Stimulated activated naive CD8-positive, alpha-beta T cell treated with anti-CD3 and anti-CD28 coated beads, Interleukin-15, Interleukin-2, amounts not matched to agents 100 U/mL and 50 U/mL, for 24 hours (primary cell): ENCODE measurements around the gene EGFLAM.
A peak's percentile ranks its signal among the peaks of the same experiment; 100 is the strongest.

Experiments used
- ATAC-seq: fragments of 150-1000 bp; cut with Tn5 transposase; one replicate; pipeline ENCODE4 v1.10.0; 2021
- DNase-seq: peaks from one replicate; pipeline ENCODE4 v3.0.0; 2021

Gene EGFLAM

GRCh38 chr5:38265546-38266179 is 7.3 kb downstream of the EGFLAM start:
- ATAC-seq (peak; percentile 49), DNase-seq (peak; percentile 67)

- ATAC-seq (no peak), DNase-seq (no peak)
These were observed 9.0 kb downstream of the EGFLAM start for GRCh38 chr5:38267372-38267771.

- DNase-seq (no peak), ATAC-seq (no peak)
These were observed 15.3 kb downstream of the EGFLAM start for GRCh38 chr5:38273626-38274025.

DNA sequence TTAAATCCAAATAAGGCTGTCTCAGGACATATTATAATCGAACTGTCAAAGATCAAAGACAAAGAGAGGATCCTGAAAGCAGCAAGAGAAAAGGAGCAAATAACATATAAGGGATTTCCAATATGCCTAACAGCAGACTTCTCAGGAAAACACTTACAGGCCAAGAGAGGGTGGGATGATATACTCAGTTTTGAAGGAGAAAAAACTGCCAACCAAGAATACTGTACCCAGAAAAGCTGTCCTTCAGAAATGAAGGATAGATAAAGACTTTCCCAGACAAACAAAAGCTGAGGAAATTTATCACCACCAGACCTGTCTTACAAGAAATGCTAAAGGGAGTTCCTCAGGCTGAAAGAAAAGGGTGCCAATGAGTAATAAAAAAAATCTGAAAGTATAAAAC is 16.0 kb downstream of the EGFLAM start:
- ATAC-seq (no peak), DNase-seq (no peak)

DNA sequence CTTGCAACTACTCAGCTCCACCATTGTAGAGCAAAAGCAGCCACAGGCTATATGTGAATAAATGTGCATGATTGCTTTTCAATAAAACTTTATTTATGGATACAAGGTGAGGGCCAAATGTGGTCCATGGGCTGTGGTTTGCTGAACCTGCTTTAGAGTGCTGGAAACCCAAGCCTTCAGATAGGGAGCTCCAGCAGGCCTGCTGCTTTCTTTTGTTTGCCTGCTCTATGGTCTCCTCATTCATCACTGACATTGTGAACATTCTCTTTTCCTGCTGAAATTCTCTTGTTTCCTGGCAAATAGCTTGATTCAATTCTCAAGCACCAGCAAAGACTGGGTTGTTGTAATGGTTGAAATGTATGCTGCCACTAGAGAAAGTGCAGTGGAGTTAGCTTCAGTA is 26.0 kb downstream of the EGFLAM start:
- DNase-seq (no peak), ATAC-seq (no peak)

DNA sequence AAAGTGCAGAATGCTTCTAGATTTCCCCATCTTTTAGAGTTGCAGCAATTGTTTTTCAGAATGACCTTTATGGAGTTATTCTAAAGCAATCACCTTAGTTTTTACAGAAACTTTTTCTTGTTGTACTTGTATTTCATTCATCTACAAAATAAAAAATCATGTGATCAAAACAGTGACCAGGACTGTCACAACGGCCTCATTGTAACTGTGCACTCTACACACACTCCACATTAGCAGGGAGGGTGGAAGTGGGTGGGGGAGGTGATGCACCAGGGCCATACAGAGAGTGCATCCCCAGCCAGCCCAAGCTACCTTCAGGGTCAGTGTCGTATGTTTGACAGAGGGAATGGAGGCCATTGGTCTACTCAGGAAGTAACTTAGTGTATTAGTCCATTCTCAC is 26.9 kb downstream of the EGFLAM start:
- no peak for ATAC-seq
- DNase-seq = no peak

DNA sequence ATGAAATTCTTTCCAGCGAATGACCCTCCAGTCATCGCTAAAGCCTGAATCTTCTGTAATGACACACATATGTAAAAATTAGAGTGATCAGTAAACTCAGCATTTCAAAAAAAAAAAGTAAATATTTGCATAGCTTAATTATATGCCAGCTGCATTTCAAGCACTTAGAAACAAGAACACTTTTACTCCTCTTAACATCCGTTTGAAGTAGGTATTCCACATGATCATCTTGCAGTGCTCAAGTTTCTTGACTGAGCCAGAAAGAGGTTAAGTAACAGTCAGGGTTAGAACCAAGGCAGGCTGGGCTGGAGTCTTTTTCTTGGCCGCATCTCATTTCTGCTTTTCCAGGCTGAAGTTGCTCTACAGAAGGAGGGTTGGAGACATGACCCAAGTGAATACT is 27.6 kb downstream of the EGFLAM start:
- ATAC-seq = no peak
- no peak for DNase-seq

GRCh38 chr5:38287124-38287523 is 28.8 kb downstream of the EGFLAM start:
- no peak for ATAC-seq
- no peak for DNase-seq

DNA sequence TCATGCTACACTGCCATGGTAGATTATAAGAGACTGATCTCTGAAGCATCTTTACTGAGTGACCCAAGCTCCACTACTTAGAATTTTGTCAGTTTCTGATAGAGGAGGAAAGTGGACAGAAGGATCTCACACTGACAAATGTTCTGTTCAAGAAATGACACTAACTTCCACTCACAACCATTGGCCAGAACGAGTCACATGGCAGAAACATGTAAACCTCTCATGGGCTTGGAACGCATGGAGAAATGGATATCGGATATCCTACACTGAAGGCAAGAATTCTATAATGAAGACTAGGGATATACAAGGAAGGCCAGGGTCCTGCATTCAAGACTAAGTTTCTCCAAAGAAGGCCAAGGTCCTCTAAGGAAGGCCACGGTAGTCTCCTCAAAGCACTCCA is 31.1 kb downstream of the EGFLAM start:
- DNase-seq = no peak
- no peak for ATAC-seq

DNA sequence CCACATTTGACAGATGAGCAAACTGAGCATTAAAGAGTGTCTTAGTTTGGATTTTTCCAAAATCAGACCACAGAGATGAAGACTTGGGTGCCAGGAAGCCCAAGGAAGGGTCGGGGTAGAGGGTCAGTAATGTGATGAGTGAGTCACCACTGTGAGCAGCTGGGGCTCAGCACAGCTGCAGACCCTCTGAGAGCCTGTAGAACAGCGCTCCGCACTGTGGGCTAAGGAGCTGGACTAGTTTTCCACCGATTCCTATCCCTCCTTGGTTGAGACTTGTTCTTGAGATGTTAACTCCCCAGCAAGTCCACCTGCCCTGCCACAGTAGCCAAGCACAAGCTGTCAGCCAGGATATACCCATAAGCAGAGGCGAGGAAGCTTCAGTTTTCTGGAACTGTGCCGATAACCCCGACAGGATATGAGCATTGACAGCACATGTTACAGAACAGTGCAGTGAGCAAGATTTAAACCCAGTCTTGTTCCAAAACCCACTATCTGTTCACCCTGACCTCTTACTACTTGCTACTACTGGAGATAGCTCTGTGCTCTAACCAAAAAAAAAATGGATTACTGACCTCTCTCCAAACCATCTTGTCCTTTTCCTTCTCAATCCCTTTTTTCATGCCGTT is 31.8 kb downstream of the EGFLAM start:
- ATAC-seq = no peak
- DNase-seq = no peak

DNA sequence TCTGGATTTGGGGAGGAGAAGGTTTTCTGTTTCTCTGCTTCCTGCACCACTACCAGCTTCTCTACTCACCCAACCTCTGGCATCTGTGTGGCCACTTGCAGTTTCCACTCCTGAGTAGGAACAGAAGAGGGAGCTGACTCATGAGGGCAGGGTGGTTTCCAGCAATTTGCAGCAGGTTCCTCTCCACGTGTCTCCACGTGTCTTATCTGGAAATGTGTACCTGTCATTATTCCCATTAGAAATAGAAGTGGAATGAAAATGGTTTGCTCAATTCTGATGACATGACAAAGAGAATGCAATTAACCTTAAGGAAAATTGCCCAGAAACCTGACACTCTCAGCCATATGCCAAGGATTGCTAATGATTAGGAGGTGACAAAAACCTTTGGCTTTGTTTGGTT is 33.0 kb downstream of the EGFLAM start:
- ATAC-seq = no peak
- no peak for DNase-seq

GRCh38 chr5:38292228-38292627 is 33.9 kb downstream of the EGFLAM start:
- DNase-seq = no peak
- no peak for ATAC-seq

DNA sequence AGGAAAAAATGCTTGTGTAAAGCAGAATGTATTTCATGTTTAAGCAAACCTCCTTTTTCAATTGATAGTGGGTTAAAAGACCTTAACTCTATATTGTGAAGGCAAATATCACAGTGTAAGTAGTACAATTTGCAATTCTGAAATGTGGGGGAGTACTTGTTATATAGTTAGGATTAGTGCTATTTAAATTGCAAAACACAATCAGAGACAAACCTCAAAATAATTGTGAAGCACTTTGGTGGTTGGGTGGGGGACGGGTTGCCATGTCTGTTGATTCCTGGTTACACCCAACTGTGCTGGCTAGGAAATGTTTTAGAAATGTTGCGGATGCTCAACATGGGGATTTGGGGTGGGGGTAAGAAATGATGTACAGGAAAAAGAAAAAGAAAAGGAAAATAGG is 37.4 kb downstream of the EGFLAM start:
- no peak for ATAC-seq
- DNase-seq = no peak

DNA sequence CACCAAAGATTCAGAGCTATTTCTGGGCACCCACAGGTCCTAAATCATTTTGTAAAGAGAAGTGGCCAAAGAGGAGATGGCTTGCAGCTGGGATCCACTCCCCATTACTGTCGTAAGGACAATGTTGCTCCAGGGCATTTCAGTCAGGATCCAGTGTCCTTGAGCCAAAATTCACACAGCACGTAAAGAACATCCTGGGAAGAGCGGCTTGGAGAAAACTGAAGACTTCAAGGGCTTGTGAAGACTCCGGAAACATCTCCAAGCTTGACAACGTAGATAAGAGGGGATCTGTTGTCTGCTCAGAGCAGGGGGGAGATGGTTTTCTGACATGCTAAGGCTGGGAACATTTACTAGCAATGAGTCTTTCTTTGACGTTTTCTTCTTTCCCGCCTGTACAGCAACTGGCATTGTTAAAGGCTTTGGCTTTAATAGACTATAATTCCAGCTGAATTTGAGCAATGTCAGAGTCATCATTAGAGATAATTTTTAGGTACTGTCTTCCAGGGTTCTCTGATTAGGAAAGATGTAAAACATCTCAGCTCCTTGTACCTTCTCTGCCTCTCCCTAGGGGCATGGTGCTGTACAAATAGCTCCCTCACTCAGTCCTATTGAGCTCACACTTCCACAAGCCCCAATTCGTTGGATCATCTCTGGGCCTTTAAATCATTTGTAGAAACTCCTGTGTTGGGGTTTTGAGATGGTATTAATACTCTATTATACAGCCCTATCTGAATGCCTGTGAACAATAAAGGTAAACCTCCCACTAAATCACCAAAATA is 39.7 kb downstream of the EGFLAM start:
- DNase-seq (no peak), ATAC-seq (no peak)

GRCh38 chr5:38299585-38299984 is 41.2 kb downstream of the EGFLAM start:
- no peak for DNase-seq
- ATAC-seq = no peak

GRCh38 chr5:38305148-38305547 is 46.8 kb downstream of the EGFLAM start:
- DNase-seq (no peak), ATAC-seq (no peak)

GRCh38 chr5:38307845-38308244 is 49.5 kb downstream of the EGFLAM start:
- no peak for DNase-seq
- ATAC-seq = no peak

DNA sequence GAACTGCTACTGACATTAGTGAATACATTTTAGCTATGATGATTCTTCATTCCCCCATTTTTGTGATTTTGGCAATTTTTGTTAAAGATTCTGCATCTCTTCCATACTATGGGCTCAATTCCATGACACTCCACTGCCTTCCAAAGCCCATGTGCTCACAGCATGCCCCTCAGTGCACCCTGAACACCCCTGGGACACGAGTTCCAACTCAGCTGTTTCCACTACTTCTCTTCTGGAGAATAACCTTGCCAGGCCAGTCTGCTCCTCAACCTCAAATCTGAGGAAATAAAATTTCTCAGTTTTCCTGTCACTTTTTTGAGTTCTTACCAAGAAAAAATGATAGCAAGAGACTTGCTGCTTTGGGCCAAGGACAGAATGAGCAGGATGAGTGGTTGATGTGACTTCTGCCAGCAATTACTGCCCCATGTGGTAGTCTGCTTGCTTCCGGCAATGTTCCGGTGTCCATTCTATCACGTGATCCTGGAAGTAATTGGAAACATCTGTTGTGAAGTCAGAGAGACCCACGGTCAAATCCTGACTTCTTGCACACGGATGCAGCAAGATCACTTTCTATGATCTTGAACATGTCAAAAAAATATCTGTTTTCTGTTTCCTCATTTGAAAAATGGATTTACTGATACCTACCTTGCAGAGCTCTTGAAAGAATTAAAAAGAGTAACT is 58.3 kb downstream of the EGFLAM start:
- no peak for DNase-seq
- no peak for ATAC-seq

- DNase-seq (no peak), ATAC-seq (no peak)
These were observed 59.5 kb downstream of the EGFLAM start for GRCh38 chr5:38317868-38318267.

DNA sequence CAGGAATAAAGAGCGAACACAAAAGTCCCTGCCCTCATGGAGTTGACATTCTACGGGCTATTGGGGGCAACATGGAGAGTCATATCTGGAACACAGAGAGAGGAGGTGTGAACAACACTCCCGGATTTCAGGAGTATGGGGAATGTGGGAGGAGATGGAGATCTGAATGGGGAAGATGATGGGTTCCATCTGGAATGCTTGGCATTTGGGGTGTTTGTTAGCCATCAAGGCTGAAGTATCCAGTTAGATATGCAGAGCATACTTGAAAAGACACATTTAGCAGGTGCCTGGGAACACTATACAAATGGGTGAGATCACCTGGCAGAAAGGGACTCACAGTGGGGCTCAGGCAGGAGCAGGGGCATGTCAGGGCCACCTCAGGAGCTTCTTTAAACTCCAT is 61.1 kb downstream of the EGFLAM start:
- ATAC-seq (no peak), DNase-seq (no peak)

- ATAC-seq = no peak
- no peak for DNase-seq
These were observed 63.6 kb downstream of the EGFLAM start for GRCh38 chr5:38321978-38322377.

- ATAC-seq (no peak), DNase-seq (no peak)
These were observed 65.4 kb downstream of the EGFLAM start for GRCh38 chr5:38323645-38324295.
